Suprapubic skin (tissue), 4 donors: ENCODE data around the gene SNX17. TPM values are rescaled to one million over a fixed set of nuclear protein-coding genes. Genes with fewer than 3 reads are reported as not detected.

Experiments
- DNase-seq, 2 donors: peaks; one replicate each; pipeline ENCODE4 v3.0.0-alpha.2; 2019; ENCODE audit warnings: low spot score in 2 of 2
- H3K27ac ChIP-seq: fragments of 200-600 bp; sonication (generic); one replicate; pipeline ENCODE4 v1.5.1; 2019
- H3K27me3 ChIP-seq: fragments of 200-600 bp; sonication (generic); one replicate; pipeline ENCODE4 v1.5.1; 2019
- H3K36me3 ChIP-seq: fragments of 200-600 bp; sonication (generic); one replicate; pipeline ENCODE4 v1.5.1; 2019
- H3K4me1 ChIP-seq: fragments of 200-600 bp; sonication (generic); one replicate; pipeline ENCODE4 v1.5.1; 2019
- H3K4me3 ChIP-seq: fragments of 200-600 bp; sonication (generic); one replicate; pipeline ENCODE4 v1.5.1; 2019; ENCODE audit warnings: mild to moderate bottlenecking
- H3K9me3 ChIP-seq: fragments of 200-600 bp; sonication (generic); one replicate; pipeline ENCODE4 v1.5.1; 2019
- CTCF ChIP-seq, 2 donors: fragments of 200-600 bp in 1 of 2; fragments of 450-650 bp in 1 of 2; sonication (generic) in 1 of 2; IDR thresholded peaks; one replicate each; pipeline ENCODE4 v1.5.1; 2016 to 2019; ENCODE audit warnings: antibody characterized with exemption in 2 of 2, mild to moderate bottlenecking in 1 of 2, moderate library complexity in 1 of 2
- EP300 ChIP-seq: sonication (generic); formaldehyde crosslinking; IDR thresholded peaks from one replicate; pipeline ENCODE4 v1.6.1; 2017; ENCODE audit warnings: antibody characterized with exemption
- POLR2A ChIP-seq, 2 donors: fragments of 450-650 bp; IDR thresholded peaks; one replicate each; pipeline ENCODE4 v1.6.1; 2017; ENCODE audit warnings: antibody characterized with exemption in 2 of 2, mild to moderate bottlenecking in 2 of 2, moderate library complexity in 2 of 2
- POLR2AphosphoS5 ChIP-seq, 3 donors: sonication (generic); formaldehyde crosslinking; IDR thresholded peaks; one replicate each; pipeline ENCODE4 v1.6.1; 2017; ENCODE audit warnings: antibody characterized with exemption in 3 of 3
- WGBS: methylation state at CpG from one replicate; pipeline ENCODE4 v1.1.5; 2018; 5-methylcytosine and 5-hydroxymethylcytosine counted together
- total RNA-seq, 4 donors: library from RNA; depleted of rRNA; stranded (reverse); fragments of >200 nt; gene quantifications; one replicate each; pipeline ENCODE4 v1.1.0, GENCODE V29; 2016

Gene SNX17
- total RNA-seq, 4 donors from 2014 or later, result 73.4 to 89.8 (median 76.4) TPM

DNA sequence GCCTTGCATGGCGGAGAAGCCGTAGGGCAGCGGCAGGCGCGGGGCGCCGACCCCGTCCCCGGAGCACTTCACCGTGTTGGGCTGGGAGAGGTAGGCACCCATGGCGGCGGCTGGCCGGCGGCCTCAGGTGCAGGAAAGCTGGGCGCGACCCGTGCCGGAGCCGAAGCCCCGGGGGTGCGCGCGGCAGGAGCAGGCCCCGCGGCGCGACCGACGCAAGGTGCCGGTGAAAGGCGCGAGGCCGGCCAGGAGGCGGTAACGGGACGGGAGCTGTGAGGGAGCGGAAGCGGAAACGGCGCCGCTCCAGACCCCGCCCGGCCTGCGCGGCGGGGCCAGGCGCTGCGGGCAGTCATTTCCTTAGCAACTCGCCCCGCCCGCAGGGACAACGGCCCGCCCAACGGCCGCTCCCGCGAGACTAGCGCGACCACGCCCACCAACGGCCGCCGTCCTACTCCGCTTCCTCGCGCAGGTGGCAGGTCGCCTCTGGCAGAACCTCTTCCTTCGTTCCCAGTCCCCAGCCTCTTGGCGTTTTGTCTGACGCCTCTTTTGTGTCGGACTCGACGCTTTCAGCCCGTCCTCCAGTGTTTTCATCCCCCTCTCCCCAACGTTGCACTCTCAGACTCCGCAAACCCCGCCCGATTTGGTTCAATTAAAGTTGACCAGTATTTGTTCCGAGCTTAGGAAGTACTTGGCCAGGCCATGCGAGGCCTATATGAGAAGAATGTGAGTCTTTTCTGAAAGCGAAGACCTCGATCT, 39.1 kb downstream of the SNX17 start, which contains the start of gene PPM1G:
Gene PPM1G, minus strand, starts transcription at position 271 of the 753 bp plus-strand sequence. Its CDS starts 169 bp downstream, at position 102.
- WGBS, result under 1% methylated on average over 41 of the region's 82 CpGs
- no peak for TF ChIP-seq CTCF (IDR thresholded peaks at IDR 0.05)
- no peak for TF ChIP-seq EP300
- TF ChIP-seq POLR2A (IDR thresholded peaks at IDR 0.05), result no peak
- peak in 2 of 3 donors; percentile 30 to 72 for TF ChIP-seq POLR2AphosphoS5 (IDR thresholded peaks at IDR 0.05)
- DNase-seq, result peak; percentile 96 to 97

GRCh38 chr2:27412419-27413152, 42.2 kb downstream of the SNX17 start:
- Histone ChIP-seq H3K36me3 (no peaks in the 10 kb centered on the region), H3K9me3 (no peaks in the 10 kb centered on the region), H3K27me3 (no peaks in the 10 kb centered on the region), H3K4me1 (peaks cover 20% of the 10 kb centered on the region), H3K4me3 (no peak overlapping the region), H3K27ac (no peak overlapping the region)
- DNase-seq, result no peak
- WGBS, result 83% methylated on average over 9 of the region's 9 CpGs
- no peak for TF ChIP-seq EP300
- TF ChIP-seq POLR2A (IDR thresholded peaks at IDR 0.05), result no peak

More for the DNA sequence above, 39.1 kb downstream of the SNX17 start, which contains the start of gene PPM1G:
- Histone ChIP-seq H3K4me1 (peaks cover 26% of the 10 kb centered on the region), H3K27me3 (no peaks in the 10 kb centered on the region), H3K27ac (peak within 1 kb of the TSS; percentile 80), H3K9me3 (no peaks in the 10 kb centered on the region), H3K4me3 (peak within 1 kb of the TSS; percentile 92), H3K36me3 (peaks cover 7% of the 10 kb centered on the region)

GRCh38 chr2:27416151-27416550, 45.7 kb downstream of the SNX17 start:
- TF ChIP-seq POLR2A (IDR thresholded peaks at IDR 0.05), result no peak
- TF ChIP-seq EP300, result no peak
- TF ChIP-seq POLR2AphosphoS5 (IDR thresholded peaks at IDR 0.05), result no peak
- no peak for TF ChIP-seq CTCF (IDR thresholded peaks at IDR 0.05)
- no peaks in the 10 kb centered on the region for H3K36me3 ChIP-seq
- WGBS, result 94% methylated on average over 6 of the region's 6 CpGs

GRCh38 chr2:27420996-27421395, 50.6 kb downstream of the SNX17 start:
- no peak for DNase-seq
- no peak for TF ChIP-seq EP300
- TF ChIP-seq POLR2A (IDR thresholded peaks at IDR 0.05), result no peak
- TF ChIP-seq CTCF (IDR thresholded peaks at IDR 0.05), result no peak
- no peak for TF ChIP-seq POLR2AphosphoS5 (IDR thresholded peaks at IDR 0.05)
- Histone ChIP-seq H3K4me1 (no peaks in the 10 kb centered on the region), H3K36me3 (no peaks in the 10 kb centered on the region), H3K4me3 (no peak overlapping the region), H3K27ac (no peak overlapping the region), H3K27me3 (no peaks in the 10 kb centered on the region), H3K9me3 (no peaks in the 10 kb centered on the region)

More at GRCh38 chr2:27416151-27416550, 45.7 kb downstream of the SNX17 start:
- Histone ChIP-seq H3K27me3 (no peaks in the 10 kb centered on the region), H3K4me1 (no peaks in the 10 kb centered on the region), H3K9me3 (no peaks in the 10 kb centered on the region), H3K27ac (no peak overlapping the region), H3K4me3 (no peak overlapping the region)
- DNase-seq, result no peak

DNA sequence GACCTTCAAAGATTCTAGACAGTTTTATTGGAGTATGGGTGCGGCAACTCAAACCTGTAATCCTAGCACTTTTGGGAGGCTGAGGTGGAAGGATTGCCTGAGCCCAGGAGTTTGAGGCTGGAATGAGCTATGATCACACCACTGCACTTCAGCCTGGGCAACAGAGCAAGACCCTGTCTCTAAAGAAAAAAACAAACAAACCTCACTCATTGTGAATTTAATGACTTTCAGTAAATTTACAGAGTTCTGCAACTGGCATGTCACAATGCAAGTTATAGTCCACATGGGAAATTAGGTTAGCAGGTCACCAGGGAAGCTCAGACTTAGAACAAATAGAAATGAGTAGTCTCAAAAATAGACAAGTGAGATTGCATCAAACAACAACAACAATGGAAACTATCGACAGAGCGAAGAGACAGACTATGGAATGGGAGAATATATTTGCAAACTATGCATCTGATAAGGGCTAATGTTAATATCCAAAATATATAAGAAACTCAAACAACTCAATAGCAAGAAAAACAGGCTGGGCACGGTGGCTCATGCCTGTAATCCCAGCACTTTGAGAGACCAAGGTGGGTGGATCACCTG, 51.3 kb downstream of the SNX17 start:
- no peak overlapping the region for H3K4me3 ChIP-seq

More for the DNA sequence above, 51.3 kb downstream of the SNX17 start:
- no peak for DNase-seq
- H3K27ac ChIP-seq, result no peak overlapping the region
- WGBS, result 89% methylated on average over 4 of the region's 4 CpGs
- no peaks in the 10 kb centered on the region for H3K4me1 ChIP-seq
- H3K36me3 ChIP-seq, result no peaks in the 10 kb centered on the region
- H3K27me3 ChIP-seq, result no peaks in the 10 kb centered on the region
- H3K9me3 ChIP-seq, result no peaks in the 10 kb centered on the region
- TF ChIP-seq CTCF (IDR thresholded peaks at IDR 0.05) (no peak), EP300 (no peak), POLR2A (IDR thresholded peaks at IDR 0.05) (no peak), POLR2AphosphoS5 (IDR thresholded peaks at IDR 0.05) (no peak)
